GM12865 (cell line): Measurements from ENCODE around the gene ATP2C2.

ENCODE experiments used
- DNase-seq: peaks from one replicate; pipeline ENCODE4 v3.0.0; 2010; ENCODE audit warnings: low read depth
- H3K4me3 ChIP-seq: 2 replicates; pipeline ENCODE4 v1.5.1; 2011; ENCODE audit warnings: mild to moderate bottlenecking, low read depth, low read length, control low read depth
- CTCF ChIP-seq: IDR thresholded peaks from 2 replicates; pipeline ENCODE4 v1.5.1; 2011; ENCODE audit warnings: low read length, control low read depth, low read depth, inconsistent platforms; ENCODE audit not compliant: insufficient read depth; ENCODE audit errors: missing control alignments

ATP2C2 gene

GRCh38 chr16:84380405-84380804 lies 12.1 kb downstream of the ATP2C2 start:
- no peak overlapping the region for H3K4me3 ChIP-seq
- peak; percentile 30 for DNase-seq
- TF ChIP-seq CTCF = no peak

- TF ChIP-seq CTCF = no peak
- H3K4me3 ChIP-seq = no peak overlapping the region
- DNase-seq = no peak
Measured at GRCh38 chr16:84382396-84382795, 14.1 kb downstream of the ATP2C2 start.

- no peak for DNase-seq
- TF ChIP-seq CTCF = no peak
- H3K4me3 ChIP-seq = no peak overlapping the region
Measured at GRCh38 chr16:84383106-84383505, 14.8 kb downstream of the ATP2C2 start.

GRCh38 chr16:84386047-84386446 lies 17.7 kb downstream of the ATP2C2 start:
- no peak overlapping the region for H3K4me3 ChIP-seq
- no peak for DNase-seq

GRCh38 chr16:84387021-84387420 lies 18.7 kb downstream of the ATP2C2 start:
- TF ChIP-seq CTCF = no peak
- no peak overlapping the region for H3K4me3 ChIP-seq
- DNase-seq = no peak

More at GRCh38 chr16:84386047-84386446, 17.7 kb downstream of the ATP2C2 start:
- TF ChIP-seq CTCF = no peak

GRCh38 chr16:84390131-84390785 lies 21.9 kb downstream of the ATP2C2 start:
- no peak for DNase-seq
- no peak overlapping the region for H3K4me3 ChIP-seq
- no peak for TF ChIP-seq CTCF

- TF ChIP-seq CTCF = no peak
- H3K4me3 ChIP-seq = no peak overlapping the region
- no peak for DNase-seq
Measured at GRCh38 chr16:84391151-84392030, 23.1 kb downstream of the ATP2C2 start.
